Liver (tissue), 9 donors: ENCODE data around the gene GTPBP6. TPM values are rescaled to one million over a fixed set of nuclear protein-coding genes. Genes with fewer than 3 reads are reported as not detected.
"Not testable (repeated sequence)": the region's sequence is repeated elsewhere in the genome, so short reads cannot be mapped to it uniquely, and the experiment has no call there.

Source experiments
- DNase-seq: peaks from one replicate; pipeline ENCODE4 v3.0.0-alpha.2; 2017; ENCODE audit warnings: low spot score
- H3K27ac ChIP-seq, 2 donors: one replicate each; pipeline ENCODE4 v1.7.0; 2013; ENCODE audit warnings: inconsistent platforms in 2 of 2, low read length in 2 of 2, control low read depth in 1 of 2, low read depth in 1 of 2, mild to moderate bottlenecking in 1 of 2
- H3K27me3 ChIP-seq, 4 donors: one replicate each; pipeline versions ENCODE4 v1.6.1 to v1.7.0; 2013; ENCODE audit warnings: low read length in 3 of 4, inconsistent platforms in 1 of 4, mild to moderate bottlenecking in 1 of 4, moderate library complexity in 1 of 4; ENCODE audit not compliant: control insufficient read depth in 4 of 4, insufficient read depth in 4 of 4
- H3K36me3 ChIP-seq, 4 donors: one replicate each; pipeline versions ENCODE4 v1.6.1 to v1.7.0; 2013; ENCODE audit warnings: low read length in 3 of 4, mild to moderate bottlenecking in 3 of 4, low read depth in 1 of 4, moderate library complexity in 1 of 4; ENCODE audit not compliant: control insufficient read depth in 4 of 4, insufficient read depth in 3 of 4
- H3K4me1 ChIP-seq, 4 donors: one replicate each; pipeline versions ENCODE4 v1.6.1 to v1.7.0; 2013; ENCODE audit warnings: low read length in 3 of 4, mild to moderate bottlenecking in 3 of 4, moderate library complexity in 1 of 4; ENCODE audit not compliant: control insufficient read depth in 4 of 4, insufficient read depth in 4 of 4
- H3K4me3 ChIP-seq, 3 donors: one replicate each; pipeline versions ENCODE4 v1.6.1 to v1.7.0; 2013; ENCODE audit warnings: low read length in 3 of 3, control low read depth in 1 of 3, low read depth in 1 of 3, mild to moderate bottlenecking in 1 of 3
- H3K9ac ChIP-seq, 2 donors: one replicate each; pipeline ENCODE4 v1.7.0; 2013; ENCODE audit warnings: low read length in 2 of 2, mild to moderate bottlenecking in 2 of 2, moderate library complexity in 2 of 2, control low read depth in 1 of 2, low read depth in 1 of 2
- H3K9me3 ChIP-seq, 4 donors: one replicate each; pipeline versions ENCODE4 v1.6.1 to v1.7.0; 2013; ENCODE audit warnings: low read length in 3 of 4; ENCODE audit not compliant: control insufficient read depth in 4 of 4
- ATF3 ChIP-seq: IDR thresholded peaks from 2 replicates; pipeline ENCODE4 v1.6.1; 2016; ENCODE audit warnings: antibody characterized with exemption
- CTCF ChIP-seq: fragments of 150-350 bp; IDR thresholded peaks from 2 replicates; pipeline ENCODE4 v1.5.1; 2017; ENCODE audit warnings: improper control_type of control experiment, low read depth, low read length; ENCODE audit not compliant: missing input control
- EGR1 ChIP-seq, 2 donors: IDR thresholded peaks; 2 replicates each; pipeline ENCODE4 v1.6.1; 2016 to 2018; ENCODE audit warnings: antibody characterized with exemption in 2 of 2, low read depth in 2 of 2
- FOXA1 ChIP-seq: IDR thresholded peaks from 2 replicates; pipeline ENCODE4 v1.6.1; 2016; ENCODE audit warnings: antibody characterized with exemption
- FOXA2 ChIP-seq: IDR thresholded peaks from 2 replicates; pipeline ENCODE4 v1.6.1; 2016; ENCODE audit warnings: antibody characterized with exemption
- GABPA ChIP-seq, 2 donors: IDR thresholded peaks in 1 of 2; conservative IDR thresholded peaks in 1 of 2; 2 replicates each; pipeline ENCODE4 v1.6.1; 2016; ENCODE audit warnings: antibody characterized with exemption in 2 of 2, mild to moderate bottlenecking in 1 of 2, moderate library complexity in 1 of 2
- HNF4A ChIP-seq, 2 donors: conservative IDR thresholded peaks; 2 replicates each; pipeline ENCODE4 v1.6.1; 2016; ENCODE audit warnings: antibody characterized with exemption in 2 of 2, mild to moderate bottlenecking in 2 of 2
- HNF4G ChIP-seq: IDR thresholded peaks from 2 replicates; pipeline ENCODE4 v1.6.1; 2016; ENCODE audit warnings: antibody characterized with exemption
- JUND ChIP-seq, 2 donors: IDR thresholded peaks; 2 replicates each; pipeline ENCODE4 v1.6.1; 2016; ENCODE audit warnings: antibody characterized with exemption in 2 of 2
- MAX ChIP-seq: IDR thresholded peaks from 2 replicates; pipeline ENCODE4 v1.6.1; 2016; ENCODE audit warnings: antibody characterized with exemption
- NR2F2 ChIP-seq: IDR thresholded peaks from 2 replicates; pipeline ENCODE4 v1.6.1; 2016; ENCODE audit warnings: antibody characterized with exemption
- RAD21 ChIP-seq, 2 donors: IDR thresholded peaks; 2 replicates each; pipeline ENCODE4 v1.6.1; 2016; ENCODE audit warnings: antibody characterized with exemption in 2 of 2, mild to moderate bottlenecking in 2 of 2
- REST ChIP-seq: IDR thresholded peaks from 2 replicates; pipeline ENCODE4 v1.6.1; 2016; ENCODE audit warnings: antibody characterized with exemption, mild to moderate bottlenecking
- RXRA ChIP-seq, 2 donors: IDR thresholded peaks; 2 replicates each; pipeline ENCODE4 v1.6.1; 2017 to 2018; ENCODE audit warnings: antibody characterized with exemption in 2 of 2, mild to moderate bottlenecking in 1 of 2
- SP1 ChIP-seq: IDR thresholded peaks from 2 replicates; pipeline ENCODE4 v1.6.1; 2018; ENCODE audit warnings: antibody characterized with exemption, mild to moderate bottlenecking
- TAF1 ChIP-seq: conservative IDR thresholded peaks from 2 replicates; pipeline ENCODE4 v1.6.1; 2016; ENCODE audit warnings: antibody characterized with exemption, mild to moderate bottlenecking
- YY1 ChIP-seq: IDR thresholded peaks from 2 replicates; pipeline ENCODE4 v1.6.1; 2016; ENCODE audit warnings: antibody characterized with exemption, mild to moderate bottlenecking
- ZBTB33 ChIP-seq: IDR thresholded peaks from 2 replicates; pipeline ENCODE4 v1.6.1; 2016; ENCODE audit warnings: antibody characterized with exemption
- WGBS: extraction: QIAGEN DNeasy Blood & Tissue Kit; methylation state at CpG from one replicate; pipeline ENCODE4 v1.1.7; 2013; 5-methylcytosine and 5-hydroxymethylcytosine counted together
- polyA plus RNA-seq, 2 donors: library from polyadenylated mRNA; stranded (reverse) in 1 of 2; unstranded in 1 of 2; fragments of 200-250 nt in 1 of 2; fragments of >200 nt in 1 of 2; fragmentation: Nextera tagmentation in 1 of 2; extraction: Ambion mirVana in 1 of 2; gene quantifications; one replicate each; pipeline versions ENCODE4 v1.2.1 to v1.2.3, GENCODE V29; 2013 to 2015
- total RNA-seq, 2 donors: library from RNA; depleted of rRNA; stranded (reverse); fragments of >200 nt; gene quantifications; one replicate each; pipeline ENCODE4 v1.2.3, GENCODE V29; 2014
- donor health status: healthy.
- donor health status: healthy.
- donor health status: healthy.
- donor health status: healthy.
- donor health status: healthy.

Gene GTPBP6
- total and polyA plus RNA-seq, 4 donors: 11.3 to 29.2 (median 16.6) TPM

- TF ChIP-seq SP1 (no peak), NR2F2 (no peak), RXRA (IDR thresholded peaks at IDR 0.05) (no peak), RAD21 (IDR thresholded peaks at IDR 0.05) (no peak), FOXA1 (no peak), FOXA2 (no peak), TAF1 (no peak), HNF4A (conservative IDR thresholded peaks at IDR 0.05) (no peak), GABPA (IDR thresholded peaks at IDR 0.05 in 1 of 2, conservative IDR thresholded peaks at IDR 0.05 in 1 of 2) (no peak), YY1 (no peak), MAX (no peak), REST (no peak), ZBTB33 (no peak)
- no peak for DNase-seq
- Histone ChIP-seq H3K4me1 (no peaks in the 10 kb centered on the region), H3K27ac (no peak overlapping the region), H3K9ac (no peak overlapping the region), H3K27me3 (no peaks in the 10 kb centered on the region), H3K4me3 (no peak overlapping the region), H3K36me3 (peaks cover 0 to 3% (median 1%) of the 10 kb centered on the region in 4 donors), H3K9me3 (no peaks in the 10 kb centered on the region)
- 97% methylated on average over 10 of the region's 10 CpGs for WGBS
Observed at GRCh38 chrX:351736-352135, 33.1 kb upstream of the GTPBP6 start.

GRCh38 chrX:351324-351641 lies 32.7 kb upstream of the GTPBP6 start:
- not testable (repeated sequence) for H3K9me3 ChIP-seq, H3K27ac ChIP-seq, H3K9ac ChIP-seq, H3K36me3 ChIP-seq, H3K4me3 ChIP-seq, DNase-seq, H3K4me1 ChIP-seq, H3K27me3 ChIP-seq
- WGBS: 98% methylated on average over 11 of the region's 13 CpGs

GRCh38 chrX:350534-351323 lies 32.1 kb upstream of the GTPBP6 start:
- H3K27ac ChIP-seq: no peak overlapping the region
- H3K9ac ChIP-seq: no peak overlapping the region
- TF ChIP-seq HNF4G: no peak
- TF ChIP-seq MAX: no peak
- no peak for TF ChIP-seq CTCF
- TF ChIP-seq ZBTB33: no peak
- TF ChIP-seq EGR1 (IDR thresholded peaks at IDR 0.05; ENCODE audit: low read depth in 2 of 2): no peak
- no peak for TF ChIP-seq FOXA1
- TF ChIP-seq RXRA (IDR thresholded peaks at IDR 0.05): no peak
- no peak for TF ChIP-seq ATF3
- TF ChIP-seq SP1: no peak
- TF ChIP-seq JUND (IDR thresholded peaks at IDR 0.05): no peak

More at GRCh38 chrX:350534-351323, 32.1 kb upstream of the GTPBP6 start:
- peaks cover 0 to 2% (median under 1%) of the 10 kb centered on the region in 4 donors for H3K36me3 ChIP-seq
- no peak overlapping the region for H3K4me3 ChIP-seq
- H3K27me3 ChIP-seq: no peaks in the 10 kb centered on the region
- no peaks in the 10 kb centered on the region for H3K4me1 ChIP-seq
- no peak for DNase-seq
- no peaks in the 10 kb centered on the region for H3K9me3 ChIP-seq
- WGBS: 97% methylated on average over 61 of the region's 61 CpGs
